Parathyroid adenoma (tissue), 2 donors: ENCODE results near the gene ULK3.

Experiments
- H2AFZ ChIP-seq: fragments of 300-600 bp; sonication (generic); one replicate; pipeline ENCODE4 v1.7.0; 2017; ENCODE audit warnings: antibody characterized with exemption, mild to moderate bottlenecking
- H3K27ac ChIP-seq: fragments of 300-600 bp; sonication (generic); one replicate; pipeline ENCODE4 v1.7.0; 2017
- H3K27me3 ChIP-seq: fragments of 300-600 bp; sonication (generic); one replicate; pipeline ENCODE4 v1.7.0; 2017; ENCODE audit warnings: low read length; ENCODE audit not compliant: control insufficient read depth, insufficient read depth
- H3K36me3 ChIP-seq: fragments of 300-600 bp; sonication (generic); one replicate; pipeline ENCODE4 v1.7.0; 2017; ENCODE audit warnings: low read length; ENCODE audit not compliant: control insufficient read depth, insufficient read depth
- H3K4me1 ChIP-seq: fragments of 300-600 bp; sonication (generic); one replicate; pipeline ENCODE4 v1.7.0; 2017; ENCODE audit warnings: control low read depth
- H3K4me2 ChIP-seq: fragments of 300-600 bp; sonication (generic); one replicate; pipeline ENCODE4 v1.7.0; 2017; ENCODE audit warnings: low read length
- H3K4me3 ChIP-seq: fragments of 300-600 bp; sonication (generic); one replicate; pipeline ENCODE4 v1.7.0; 2017; ENCODE audit warnings: low read depth, low read length
- H3K79me2 ChIP-seq: fragments of 300-600 bp; sonication (generic); one replicate; pipeline ENCODE4 v1.7.0; 2017; ENCODE audit warnings: control low read depth
- H3K9ac ChIP-seq: fragments of 300-600 bp; sonication (generic); one replicate; pipeline ENCODE4 v1.7.0; 2017; ENCODE audit warnings: mild to moderate bottlenecking
- H3K9me3 ChIP-seq: fragments of 300-600 bp; sonication (generic); one replicate; pipeline ENCODE4 v1.7.0; 2017; ENCODE audit warnings: low read length; ENCODE audit not compliant: control insufficient read depth
- CTCF ChIP-seq: fragments of 300-600 bp; sonication (generic); IDR thresholded peaks from one replicate; pipeline ENCODE4 v1.7.0; 2017; ENCODE audit warnings: antibody characterized with exemption, mild to moderate bottlenecking
- donor health status: primary hyperparathyroidism.

The ULK3 gene

GRCh38 chr15:74823324-74823723 lies 19.6 kb downstream of the ULK3 start:
- H3K27me3 ChIP-seq = no peaks in the 10 kb centered on the region
- H3K9me3 ChIP-seq = no peaks in the 10 kb centered on the region
- no peak overlapping the region for H3K9ac ChIP-seq
- H3K79me2 ChIP-seq = no peaks in the 10 kb centered on the region
- no peak overlapping the region for H2AFZ ChIP-seq
- no peak overlapping the region for H3K4me3 ChIP-seq
- no peak overlapping the region for H3K4me2 ChIP-seq
- peaks cover 13% of the 10 kb centered on the region for H3K4me1 ChIP-seq
- no peak for TF ChIP-seq CTCF
- no peak overlapping the region for H3K27ac ChIP-seq
- no peaks in the 10 kb centered on the region for H3K36me3 ChIP-seq

- no peak for TF ChIP-seq CTCF
- Histone ChIP-seq H3K9ac (no peak overlapping the region), H3K4me1 (peaks cover 16% of the 10 kb centered on the region), H3K4me3 (no peak overlapping the region), H2AFZ (no peak overlapping the region), H3K4me2 (no peak overlapping the region), H3K36me3 (no peaks in the 10 kb centered on the region), H3K27me3 (no peaks in the 10 kb centered on the region), H3K27ac (no peak overlapping the region), H3K79me2 (no peaks in the 10 kb centered on the region), H3K9me3 (no peaks in the 10 kb centered on the region)
These were observed 20.7 kb downstream of the ULK3 start for GRCh38 chr15:74822233-74822632.

- Histone ChIP-seq H3K9me3 (no peaks in the 10 kb centered on the region), H3K9ac (no peak overlapping the region), H3K4me2 (no peak overlapping the region), H3K27ac (no peak overlapping the region), H3K36me3 (no peaks in the 10 kb centered on the region), H3K4me1 (peaks cover 16% of the 10 kb centered on the region), H3K79me2 (no peaks in the 10 kb centered on the region), H3K27me3 (no peaks in the 10 kb centered on the region), H2AFZ (no peak overlapping the region), H3K4me3 (no peak overlapping the region)
- TF ChIP-seq CTCF = no peak
These were observed 21.2 kb downstream of the ULK3 start for GRCh38 chr15:74821790-74822158.

GRCh38 chr15:74821091-74821789 lies 21.7 kb downstream of the ULK3 start:
- Histone ChIP-seq H3K27me3 (no peaks in the 10 kb centered on the region), H3K4me2 (no peak overlapping the region), H3K36me3 (no peaks in the 10 kb centered on the region), H3K4me3 (no peak overlapping the region), H3K4me1 (peaks cover 16% of the 10 kb centered on the region), H3K27ac (peak overlapping the region; percentile 57), H3K79me2 (no peaks in the 10 kb centered on the region), H3K9me3 (no peaks in the 10 kb centered on the region), H3K9ac (no peak overlapping the region), H2AFZ (peak overlapping the region; percentile 50)
- no peak for TF ChIP-seq CTCF

- Histone ChIP-seq H3K27ac (no peak overlapping the region), H3K27me3 (no peaks in the 10 kb centered on the region), H3K4me2 (no peak overlapping the region), H3K9ac (no peak overlapping the region), H3K36me3 (no peaks in the 10 kb centered on the region), H3K4me1 (peaks cover 21% of the 10 kb centered on the region), H3K9me3 (no peaks in the 10 kb centered on the region), H2AFZ (no peak overlapping the region), H3K79me2 (no peaks in the 10 kb centered on the region), H3K4me3 (no peak overlapping the region)
- TF ChIP-seq CTCF = no peak
These were observed 22.9 kb downstream of the ULK3 start for GRCh38 chr15:74820056-74820455.
